PC-9 (cell line): Measurements from ENCODE around the gene AGPAT3.

Experiments used
- EZH2 ChIP-seq: fragments of 200-600 bp; sonication (generic); IDR thresholded peaks from 2 replicates; pipeline ENCODE4 v1.8.0; 2017; ENCODE audit warnings: antibody characterized with exemption, low read depth
- TF ChIP-seq, protein P1 (sequence below): fragments of 200-600 bp; sonication (generic); conservative IDR thresholded peaks from 2 replicates; pipeline ENCODE4 v1.6.1; 2017; ENCODE audit warnings: mixed run types, antibody characterized with exemption, mild to moderate bottlenecking, moderate library complexity

- TF ChIP-seq, protein P1, sequence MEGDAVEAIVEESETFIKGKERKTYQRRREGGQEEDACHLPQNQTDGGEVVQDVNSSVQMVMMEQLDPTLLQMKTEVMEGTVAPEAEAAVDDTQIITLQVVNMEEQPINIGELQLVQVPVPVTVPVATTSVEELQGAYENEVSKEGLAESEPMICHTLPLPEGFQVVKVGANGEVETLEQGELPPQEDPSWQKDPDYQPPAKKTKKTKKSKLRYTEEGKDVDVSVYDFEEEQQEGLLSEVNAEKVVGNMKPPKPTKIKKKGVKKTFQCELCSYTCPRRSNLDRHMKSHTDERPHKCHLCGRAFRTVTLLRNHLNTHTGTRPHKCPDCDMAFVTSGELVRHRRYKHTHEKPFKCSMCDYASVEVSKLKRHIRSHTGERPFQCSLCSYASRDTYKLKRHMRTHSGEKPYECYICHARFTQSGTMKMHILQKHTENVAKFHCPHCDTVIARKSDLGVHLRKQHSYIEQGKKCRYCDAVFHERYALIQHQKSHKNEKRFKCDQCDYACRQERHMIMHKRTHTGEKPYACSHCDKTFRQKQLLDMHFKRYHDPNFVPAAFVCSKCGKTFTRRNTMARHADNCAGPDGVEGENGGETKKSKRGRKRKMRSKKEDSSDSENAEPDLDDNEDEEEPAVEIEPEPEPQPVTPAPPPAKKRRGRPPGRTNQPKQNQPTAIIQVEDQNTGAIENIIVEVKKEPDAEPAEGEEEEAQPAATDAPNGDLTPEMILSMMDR: no peak
- no peak for TF ChIP-seq EZH2
Measured at GRCh38 chr21:43931489-43931888, 66.5 kb downstream of the AGPAT3 start.
